Vagina (tissue), 2 donors: ENCODE measurements around the gene PLEKHA3. TPM values are rescaled to one million over a fixed set of nuclear protein-coding genes. Genes with fewer than 3 reads are reported as not detected.

Experiments
- DNase-seq, 2 donors: peaks; one replicate each; pipeline ENCODE4 v3.0.0-alpha.2; 2017; ENCODE audit errors: extremely low spot score in 2 of 2
- H3K27ac ChIP-seq: fragments of 200-600 bp; sonication (generic); one replicate; pipeline ENCODE4 v1.5.1; 2019
- H3K27me3 ChIP-seq: fragments of 200-600 bp; sonication (generic); one replicate; pipeline ENCODE4 v1.5.1; 2019
- H3K36me3 ChIP-seq, 2 donors: fragments of 200-600 bp; sonication (generic); one replicate each; pipeline ENCODE4 v1.5.1; 2017 to 2019
- H3K4me1 ChIP-seq: fragments of 200-600 bp; sonication (generic); one replicate; pipeline ENCODE4 v1.5.1; 2019
- H3K4me3 ChIP-seq, 2 donors: fragments of 200-600 bp; sonication (generic); 1 replicate in 1 of 2; 2 replicates in 1 of 2; pipeline ENCODE4 v1.5.1; 2016 to 2019
- H3K9me3 ChIP-seq: fragments of 200-600 bp; sonication (generic); one replicate; pipeline ENCODE4 v1.5.1; 2019
- POLR2A ChIP-seq, 2 donors: fragments of 450-650 bp; IDR thresholded peaks; one replicate each; pipeline ENCODE4 v1.6.1; 2017; ENCODE audit warnings: antibody characterized with exemption in 2 of 2, mild to moderate bottlenecking in 2 of 2, moderate library complexity in 2 of 2
- POLR2AphosphoS5 ChIP-seq, 2 donors: sonication (generic); formaldehyde crosslinking; IDR thresholded peaks; one replicate each; pipeline ENCODE4 v1.9.0; 2017; ENCODE audit warnings: antibody characterized with exemption in 2 of 2, mild to moderate bottlenecking in 2 of 2, low read depth in 1 of 2; ENCODE audit not compliant: insufficient read depth in 1 of 2
- intact Hi-C: fragments of 100-400 bp; cut with DNase I; formaldehyde crosslinking; loops from one replicate; pipeline ENCODE4 v1.15.1; 2023
- total RNA-seq: library from RNA; depleted of rRNA; stranded (reverse); fragments of >200 nt; gene quantifications from one replicate; pipeline ENCODE4 v1.2.3, GENCODE V29; 2016
- TF ChIP-seq, protein P1 (sequence below), 3 experiments: fragments of 450-650 bp in 2 of 3; fragments of 200-600 bp in 1 of 3; sonication (generic) in 1 of 3; IDR thresholded peaks; one replicate each; pipeline ENCODE4 v1.5.1; 2017 to 2019; ENCODE audit warnings: antibody characterized with exemption in 3 of 3, mild to moderate bottlenecking in 2 of 3, moderate library complexity in 2 of 3

PLEKHA3 gene
- total RNA-seq, 1 donor from 2014 or later = 5.9 TPM

DNA sequence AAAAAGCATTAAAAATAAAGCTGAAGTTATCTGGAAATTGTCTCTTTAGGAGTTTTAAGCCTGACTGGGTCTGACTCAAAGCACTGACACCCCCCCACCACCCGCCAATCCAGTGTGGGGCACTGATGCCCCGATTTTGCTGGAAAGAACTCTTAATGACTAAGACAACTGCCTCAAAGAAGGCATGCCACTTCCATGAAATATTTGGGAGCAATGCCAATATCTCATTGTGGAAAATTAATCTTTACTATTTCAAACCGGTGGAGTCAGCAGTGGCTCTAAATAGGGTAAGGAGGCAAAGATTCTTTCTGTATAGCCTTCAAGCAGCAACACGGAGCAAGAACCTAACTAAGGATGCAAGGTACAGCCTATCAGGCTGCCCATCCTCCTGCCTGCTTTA is 6.3 kb upstream of the PLEKHA3 start:
- H3K36me3 ChIP-seq = peaks cover 0 to 4% of the 10 kb centered on the region in 2 donors
- peaks cover 27% of the 10 kb centered on the region for H3K4me1 ChIP-seq
- TF ChIP-seq POLR2A (IDR thresholded peaks at IDR 0.05) = no peak
- TF ChIP-seq, protein P1, sequence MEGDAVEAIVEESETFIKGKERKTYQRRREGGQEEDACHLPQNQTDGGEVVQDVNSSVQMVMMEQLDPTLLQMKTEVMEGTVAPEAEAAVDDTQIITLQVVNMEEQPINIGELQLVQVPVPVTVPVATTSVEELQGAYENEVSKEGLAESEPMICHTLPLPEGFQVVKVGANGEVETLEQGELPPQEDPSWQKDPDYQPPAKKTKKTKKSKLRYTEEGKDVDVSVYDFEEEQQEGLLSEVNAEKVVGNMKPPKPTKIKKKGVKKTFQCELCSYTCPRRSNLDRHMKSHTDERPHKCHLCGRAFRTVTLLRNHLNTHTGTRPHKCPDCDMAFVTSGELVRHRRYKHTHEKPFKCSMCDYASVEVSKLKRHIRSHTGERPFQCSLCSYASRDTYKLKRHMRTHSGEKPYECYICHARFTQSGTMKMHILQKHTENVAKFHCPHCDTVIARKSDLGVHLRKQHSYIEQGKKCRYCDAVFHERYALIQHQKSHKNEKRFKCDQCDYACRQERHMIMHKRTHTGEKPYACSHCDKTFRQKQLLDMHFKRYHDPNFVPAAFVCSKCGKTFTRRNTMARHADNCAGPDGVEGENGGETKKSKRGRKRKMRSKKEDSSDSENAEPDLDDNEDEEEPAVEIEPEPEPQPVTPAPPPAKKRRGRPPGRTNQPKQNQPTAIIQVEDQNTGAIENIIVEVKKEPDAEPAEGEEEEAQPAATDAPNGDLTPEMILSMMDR (IDR thresholded peaks at IDR 0.05) = no peak
- no peak for TF ChIP-seq POLR2AphosphoS5 (IDR thresholded peaks at IDR 0.05; ENCODE audit: insufficient read depth in 1 of 2, low read depth in 1 of 2)
- H3K27ac ChIP-seq = no peak overlapping the region
- no peak for DNase-seq
- intact Hi-C loops = no loop called here
- no peak overlapping the region for H3K4me3 ChIP-seq
- H3K27me3 ChIP-seq = no peaks in the 10 kb centered on the region
- no peaks in the 10 kb centered on the region for H3K9me3 ChIP-seq

DNA sequence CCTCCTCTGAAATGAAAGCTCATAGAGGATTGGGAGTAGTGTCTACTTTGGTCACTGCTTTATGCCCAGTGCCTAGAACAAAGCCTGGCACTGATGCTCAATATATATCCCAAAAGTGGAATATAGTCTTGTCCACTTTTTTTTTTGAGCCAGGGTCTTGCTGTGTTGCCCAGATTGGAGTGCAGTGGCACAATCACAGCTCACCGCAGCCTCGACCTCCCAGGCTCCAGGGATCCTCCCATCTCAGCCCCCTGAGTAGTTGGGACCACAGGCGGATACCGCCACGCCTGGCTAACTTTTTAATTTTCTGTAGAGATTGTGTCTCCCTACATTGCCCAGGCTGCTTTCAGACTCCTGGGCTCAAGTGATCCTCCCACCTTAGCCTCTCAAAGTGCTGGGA is 5.7 kb upstream of the PLEKHA3 start:
- H3K4me3 ChIP-seq = no peak overlapping the region
- H3K9me3 ChIP-seq = no peaks in the 10 kb centered on the region

DNA sequence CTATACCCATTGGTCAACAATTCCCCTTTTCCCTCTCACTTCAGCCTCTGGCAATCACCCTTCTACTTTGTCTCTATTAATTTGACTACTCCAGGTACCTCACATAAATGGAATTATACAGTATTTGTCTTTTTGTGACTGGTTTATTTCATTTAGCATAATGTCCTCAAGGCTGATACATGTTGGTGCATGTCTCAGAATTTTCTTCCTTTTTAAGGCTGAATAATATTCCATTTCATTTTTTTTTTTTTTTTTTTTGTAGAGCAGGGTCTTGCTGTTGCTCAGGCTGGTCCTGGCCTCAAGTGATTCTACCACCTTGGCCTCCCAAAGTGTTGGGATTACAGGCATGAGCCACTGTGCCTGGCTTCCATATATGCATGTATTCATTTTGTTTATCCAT is 3.8 kb upstream of the PLEKHA3 start:
- intact Hi-C loops = no loop called here
- no peak overlapping the region for H3K4me3 ChIP-seq
- H3K27ac ChIP-seq = no peak overlapping the region
- H3K36me3 ChIP-seq = no peaks in the 10 kb centered on the region
- no peak for DNase-seq
- TF ChIP-seq POLR2AphosphoS5 (IDR thresholded peaks at IDR 0.05; ENCODE audit: insufficient read depth in 1 of 2, low read depth in 1 of 2) = no peak
- TF ChIP-seq, protein P1 (IDR thresholded peaks at IDR 0.05) = no peak
- TF ChIP-seq POLR2A (IDR thresholded peaks at IDR 0.05) = no peak
- peaks cover 39% of the 10 kb centered on the region for H3K4me1 ChIP-seq
- H3K9me3 ChIP-seq = no peaks in the 10 kb centered on the region
- no peaks in the 10 kb centered on the region for H3K27me3 ChIP-seq

More for the DNA sequence above, 5.7 kb upstream of the PLEKHA3 start:
- H3K27me3 ChIP-seq = no peaks in the 10 kb centered on the region
- intact Hi-C loops = no loop called here
- H3K4me1 ChIP-seq = peaks cover 28% of the 10 kb centered on the region
- H3K36me3 ChIP-seq = no peaks in the 10 kb centered on the region
- no peak for DNase-seq
- TF ChIP-seq POLR2AphosphoS5 (IDR thresholded peaks at IDR 0.05; ENCODE audit: insufficient read depth in 1 of 2, low read depth in 1 of 2) (no peak), POLR2A (IDR thresholded peaks at IDR 0.05) (no peak)
- TF ChIP-seq, protein P1 (IDR thresholded peaks at IDR 0.05) = no peak
- H3K27ac ChIP-seq = no peak overlapping the region

DNA sequence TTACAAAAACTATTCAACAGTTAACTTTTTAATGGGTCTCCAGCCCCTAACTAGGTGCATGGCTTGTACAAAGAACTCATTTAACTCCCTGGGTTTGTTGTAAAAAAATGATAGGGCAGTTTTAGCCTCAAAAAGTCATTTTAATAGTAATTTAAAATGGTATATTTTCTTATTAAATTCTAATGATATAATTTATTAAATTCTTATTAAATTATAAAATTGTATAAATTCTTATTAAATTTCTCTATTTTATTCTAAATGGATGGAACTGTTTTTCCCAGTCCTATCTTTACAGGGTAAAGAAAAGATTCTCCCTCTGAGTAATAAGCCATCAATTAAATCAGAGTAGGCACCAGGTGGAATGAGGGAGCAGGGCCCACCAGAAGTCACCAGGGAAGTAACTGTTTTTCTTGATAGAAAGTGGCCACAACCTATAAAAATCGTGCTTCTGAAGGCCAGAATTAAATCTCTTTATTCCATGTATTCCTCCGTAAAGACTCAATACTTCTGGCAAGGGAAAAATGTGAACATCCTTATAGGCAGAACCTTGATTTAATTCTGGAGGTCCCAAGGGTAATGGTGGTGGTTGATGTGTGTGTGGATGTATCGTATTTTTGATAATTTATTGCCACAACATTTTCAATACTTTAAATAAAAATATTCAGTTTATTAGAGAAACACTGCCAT is 2.7 kb upstream of the PLEKHA3 start:
- no peaks in the 10 kb centered on the region for H3K36me3 ChIP-seq
- no peaks in the 10 kb centered on the region for H3K9me3 ChIP-seq
- no peak for TF ChIP-seq POLR2A (IDR thresholded peaks at IDR 0.05)
- no peak for TF ChIP-seq POLR2AphosphoS5 (IDR thresholded peaks at IDR 0.05; ENCODE audit: insufficient read depth in 1 of 2, low read depth in 1 of 2)
- TF ChIP-seq, protein P1 (IDR thresholded peaks at IDR 0.05) = no peak
- intact Hi-C loops = no loop called here
- H3K4me3 ChIP-seq = peak overlapping the region; percentile 55 to 59
- DNase-seq = no peak
- H3K4me1 ChIP-seq = peaks cover 50% of the 10 kb centered on the region
- no peaks in the 10 kb centered on the region for H3K27me3 ChIP-seq
- H3K27ac ChIP-seq = peak overlapping the region; percentile 96

DNA sequence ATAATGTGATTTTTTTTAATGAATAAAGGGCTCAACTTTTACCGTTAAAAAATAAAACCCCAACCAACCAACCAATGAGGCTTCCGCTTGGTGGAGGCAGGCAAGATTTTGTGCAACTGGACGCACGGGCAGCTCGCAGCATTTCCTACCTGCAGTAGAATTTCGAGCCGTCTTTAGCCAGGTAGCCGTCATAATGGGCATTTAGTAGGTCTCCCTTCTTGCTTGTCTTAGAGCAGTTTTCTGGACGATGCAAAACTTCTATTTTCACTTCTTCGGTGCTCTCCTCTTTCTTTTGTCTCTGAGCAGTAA is 2.2 kb upstream of the PLEKHA3 start:
- intact Hi-C loops = no loop called here
- H3K9me3 ChIP-seq = no peaks in the 10 kb centered on the region
- peak overlapping the region; percentile 96 for H3K27ac ChIP-seq
- no peaks in the 10 kb centered on the region for H3K27me3 ChIP-seq
- H3K36me3 ChIP-seq = no peaks in the 10 kb centered on the region
- TF ChIP-seq POLR2AphosphoS5 (IDR thresholded peaks at IDR 0.05; ENCODE audit: insufficient read depth in 1 of 2, low read depth in 1 of 2) = no peak
- TF ChIP-seq POLR2A (IDR thresholded peaks at IDR 0.05) = no peak
- TF ChIP-seq, protein P1 (IDR thresholded peaks at IDR 0.05) = no peak
- no peak for DNase-seq
- H3K4me3 ChIP-seq = peak overlapping the region; percentile 55 to 59
- peaks cover 55% of the 10 kb centered on the region for H3K4me1 ChIP-seq
